HepG2 (cell line): ENCODE results near the gene LTA4H. TPM values are rescaled to one million over a fixed set of nuclear protein-coding genes. Genes with fewer than 3 reads are reported as not detected.

Source experiments
- CSRNP2 ChIP-seq: sonication (generic); formaldehyde crosslinking; conservative IDR thresholded peaks from 2 replicates; pipeline ENCODE4 v1.8.0; 2022; ENCODE audit warnings: low read depth, missing genetic modification reagents
- CTCF ChIP-seq: sonication (generic); formaldehyde crosslinking; IDR thresholded peaks from 2 replicates; pipeline ENCODE4 v1.5.0; 2020; ENCODE audit warnings: mild to moderate bottlenecking, missing genetic modification reagents, moderate library complexity
- FOXO1 ChIP-seq: sonication (generic); formaldehyde crosslinking; IDR thresholded peaks from 2 replicates; pipeline ENCODE4 v1.4.0; 2020; ENCODE audit warnings: missing genetic modification reagents
- GMEB2 ChIP-seq: IDR thresholded peaks from 2 replicates; pipeline ENCODE4 v1.6.1; 2016; ENCODE audit warnings: missing biosample characterization, missing genetic modification reagents, low read depth
- HDAC2 ChIP-seq: sonication (generic); formaldehyde crosslinking; IDR thresholded peaks from 2 replicates; pipeline ENCODE4 v1.4.0; 2020; ENCODE audit warnings: missing genetic modification reagents
- HOXD1 ChIP-seq: sonication (generic); formaldehyde crosslinking; IDR thresholded peaks from 2 replicates; pipeline ENCODE4 v1.5.0; 2020; ENCODE audit warnings: missing genetic modification reagents
- IKZF4 ChIP-seq: sonication (generic); formaldehyde crosslinking; IDR thresholded peaks from 2 replicates; pipeline ENCODE4 v1.5.1; 2020; ENCODE audit warnings: borderline replicate concordance, mild to moderate bottlenecking, low read depth, missing genetic modification reagents; ENCODE audit errors: not compliant biosample characterization
- MED13 ChIP-seq: sonication (generic); formaldehyde crosslinking; IDR thresholded peaks from 2 replicates; pipeline ENCODE4 v1.5.0; 2020; ENCODE audit warnings: missing genetic modification reagents
- MEIS2 ChIP-seq: sonication (generic); formaldehyde crosslinking; IDR thresholded peaks from 2 replicates; pipeline ENCODE4 v1.9.0; 2021; ENCODE audit warnings: mild to moderate bottlenecking, missing genetic modification reagents
- MXI1 ChIP-seq: IDR thresholded peaks from 3 replicates; pipeline ENCODE4 v1.6.1; 2012; ENCODE audit warnings: low read depth, low read length, inconsistent platforms, borderline replicate concordance
- NFKB2 ChIP-seq: sonication (generic); formaldehyde crosslinking; IDR thresholded peaks from 2 replicates; pipeline ENCODE4 v1.4.0; 2020; ENCODE audit warnings: missing genetic modification reagents, borderline replicate concordance
- PAF1 ChIP-seq: IDR thresholded peaks from 2 replicates; pipeline ENCODE4 v1.6.1; 2016; ENCODE audit warnings: missing genetic modification reagents, missing compliant biosample characterization
- POGZ ChIP-seq: sonication (generic); formaldehyde crosslinking; IDR thresholded peaks from 2 replicates; pipeline ENCODE4 v1.4.0; 2020; ENCODE audit warnings: mild to moderate bottlenecking, missing genetic modification reagents
- POLR2AphosphoS5 ChIP-seq: IDR thresholded peaks from 2 replicates; pipeline ENCODE4 v1.6.1; 2012; ENCODE audit warnings: low read depth, low read length
- PRDM15 ChIP-seq: sonication (generic); formaldehyde crosslinking; IDR thresholded peaks from 2 replicates; pipeline ENCODE4 v1.4.0; 2020; ENCODE audit warnings: missing genetic modification reagents
- SCMH1 ChIP-seq: sonication (generic); formaldehyde crosslinking; IDR thresholded peaks from 2 replicates; pipeline ENCODE4 v1.9.0; 2021; ENCODE audit warnings: missing genetic modification reagents, mild to moderate bottlenecking, borderline replicate concordance
- SIX4 ChIP-seq: sonication (generic); formaldehyde crosslinking; IDR thresholded peaks from 2 replicates; pipeline ENCODE4 v1.4.0; 2020; ENCODE audit warnings: missing genetic modification reagents
- SOX5 ChIP-seq: IDR thresholded peaks from 2 replicates; pipeline ENCODE4 v1.6.1; 2016; ENCODE audit warnings: borderline replicate concordance
- SOX6 ChIP-seq, 2 experiments: fragments of 450-650 bp in 1 of 2; sonication (generic) in 1 of 2; formaldehyde crosslinking in 1 of 2; IDR thresholded peaks; 2 replicates each; pipeline versions ENCODE4 v1.4.0 to v1.6.1; 2017 to 2020; ENCODE audit warnings: antibody characterized with exemption in 1 of 2, mild to moderate bottlenecking in 1 of 2, missing genetic modification reagents in 1 of 2
- SSRP1 ChIP-seq: IDR thresholded peaks from 2 replicates; pipeline ENCODE4 v1.6.1; 2016; ENCODE audit warnings: control low read depth
- ZNF235 ChIP-seq: sonication (generic); formaldehyde crosslinking; IDR thresholded peaks from 2 replicates; pipeline ENCODE4 v1.8.1; 2023; ENCODE audit warnings: mild to moderate bottlenecking, missing genetic modification reagents, borderline replicate concordance
- ZNF547 ChIP-seq: sonication (generic); formaldehyde crosslinking; IDR thresholded peaks from 2 replicates; pipeline ENCODE4 v1.5.1; 2020; ENCODE audit warnings: mild to moderate bottlenecking, missing genetic modification reagents
- ZNF713 ChIP-seq: sonication (generic); formaldehyde crosslinking; IDR thresholded peaks from 2 replicates; pipeline ENCODE4 v1.4.0; 2020; ENCODE audit warnings: mild to moderate bottlenecking, missing genetic modification reagents
- ZNF841 ChIP-seq: sonication (generic); formaldehyde crosslinking; IDR thresholded peaks from 2 replicates; pipeline ENCODE4 v1.8.1; 2023; ENCODE audit warnings: missing genetic modification reagents, borderline replicate concordance
- polyA plus RNA-seq, 8 experiments: library from polyadenylated mRNA; depleted of rRNA in 3 of 8; stranded (reverse) in 7 of 8; unstranded in 1 of 8; fragments of >200 nt; fragmentation: Illumina TruSeq in 4 of 8; extraction: Trizol in 4 of 8; gene quantifications; 2 replicates each; pipeline versions ENCODE4 v1.2.1 to v1.2.3, GENCODE V29; 2011 to 2016; ENCODE audit warnings: low read depth in 4 of 8, missing spikeins in 1 of 8, mixed read lengths in 1 of 8; ENCODE audit not compliant: insufficient read depth in 1 of 8
- total RNA-seq, 5 experiments: library from RNA; depleted of rRNA; stranded (reverse); fragments of >200 nt; fragmentation: Illumina TruSeq; extraction: Trizol; gene quantifications; 2 replicates each; pipeline ENCODE4 v1.2.3, GENCODE V29; 2016; ENCODE audit warnings: low read depth in 1 of 5

LTA4H gene
- total and polyA plus RNA-seq, 2 of the 13 experiments (the other 11 are each of a cell fraction or from before 2014, with no cell fraction given) = 87.5 to 90.4 TPM

GRCh38 chr12:95974358-95974757 lies 61.0 kb downstream of the LTA4H start (continued):
- TF ChIP-seq MEIS2 (no peak; the same call in 1 of the 2 replicates), ZNF235 (CRISPR knock-in tag) (no peak), PAF1 (CRISPR knock-in tag) (no peak), ZNF841 (CRISPR knock-in tag) (no peak), SSRP1 (CRISPR knock-in tag) (no peak), CTCF (CRISPR knock-in tag) (no peak), SOX5 (CRISPR knock-in tag) (peak; percentile 97), HOXD1 (no peak), SCMH1 (CRISPR knock-in tag) (no peak), SIX4 (CRISPR knock-in tag) (0 out of 2 replicates have a peak, but pooled peaks have one; percentile 42), ZNF713 (no peak), POLR2AphosphoS5 (no peak), IKZF4 (CRISPR knock-in tag) (no peak), HDAC2 (CRISPR knock-in tag) (peak; percentile 86; the same call in 1 of the 2 replicates), MED13 (CRISPR knock-in tag) (no peak), PRDM15 (no peak), GMEB2 (no peak), MXI1 (no peak; the same call in 2 of the 3 replicates), FOXO1 (peak; percentile 94), POGZ (peak; percentile 73; the same call in 1 of the 2 replicates), NFKB2 (CRISPR knock-in tag) (no peak), SOX6 (IDR thresholded peaks at IDR 0.05) (no peak), SOX6 (CRISPR knock-in tag; IDR thresholded peaks at IDR 0.05) (peak; percentile 97), CSRNP2 (no peak), ZNF547 (no peak)
